Left ventricle myocardium superior (tissue), 1 donor: ENCODE results near the gene SV2B. TPM values are rescaled to one million over a fixed set of nuclear protein-coding genes. Genes with fewer than 3 reads are reported as not detected.
"Not testable (repeated sequence)": the region's sequence is repeated elsewhere in the genome, so short reads cannot be mapped to it uniquely, and the experiment has no call there.

Experiments used
- ATAC-seq: fragments of 200-7000 bp; cut with Tn5 transposase; one replicate; pipeline ENCODE4 v1.9.1; 2020; ENCODE audit warnings: mild to moderate bottlenecking, moderate library complexity
- DNase-seq: peaks from one replicate; pipeline ENCODE4 v3.0.0-alpha.2; 2020
- intact Hi-C: fragments of 100-400 bp; cut with micrococcal nuclease; formaldehyde crosslinking; loops from one replicate; pipeline ENCODE4 v1.11.0; 2022
- long read RNA-seq: library from polyadenylated mRNA; unstranded; transcript quantifications from one replicate; pipeline ENCODE4 v2.0.0, GENCODE V29; 2021
- total RNA-seq: library from RNA; stranded (reverse); fragmentation: NEBNext Ultra II Directional; extraction: Animal tissue kit (Norgen Biotek cat#: 25700); gene quantifications from one replicate; pipeline ENCODE4 v1.2.1, GENCODE V29; 2021
- donor health status: DM: no; HTN: yes; CAD: no; lungs with severe emphysema.

The SV2B gene
- total RNA-seq = 2.5 TPM
- long read RNA-seq, full-length matches to known transcripts = 3 of 6 reads
- long read RNA-seq, partial matches to known transcripts = 0 of 6 reads
- long read RNA-seq, other reads (novel, unspliced or antisense) = 3 of 6 reads

DNA sequence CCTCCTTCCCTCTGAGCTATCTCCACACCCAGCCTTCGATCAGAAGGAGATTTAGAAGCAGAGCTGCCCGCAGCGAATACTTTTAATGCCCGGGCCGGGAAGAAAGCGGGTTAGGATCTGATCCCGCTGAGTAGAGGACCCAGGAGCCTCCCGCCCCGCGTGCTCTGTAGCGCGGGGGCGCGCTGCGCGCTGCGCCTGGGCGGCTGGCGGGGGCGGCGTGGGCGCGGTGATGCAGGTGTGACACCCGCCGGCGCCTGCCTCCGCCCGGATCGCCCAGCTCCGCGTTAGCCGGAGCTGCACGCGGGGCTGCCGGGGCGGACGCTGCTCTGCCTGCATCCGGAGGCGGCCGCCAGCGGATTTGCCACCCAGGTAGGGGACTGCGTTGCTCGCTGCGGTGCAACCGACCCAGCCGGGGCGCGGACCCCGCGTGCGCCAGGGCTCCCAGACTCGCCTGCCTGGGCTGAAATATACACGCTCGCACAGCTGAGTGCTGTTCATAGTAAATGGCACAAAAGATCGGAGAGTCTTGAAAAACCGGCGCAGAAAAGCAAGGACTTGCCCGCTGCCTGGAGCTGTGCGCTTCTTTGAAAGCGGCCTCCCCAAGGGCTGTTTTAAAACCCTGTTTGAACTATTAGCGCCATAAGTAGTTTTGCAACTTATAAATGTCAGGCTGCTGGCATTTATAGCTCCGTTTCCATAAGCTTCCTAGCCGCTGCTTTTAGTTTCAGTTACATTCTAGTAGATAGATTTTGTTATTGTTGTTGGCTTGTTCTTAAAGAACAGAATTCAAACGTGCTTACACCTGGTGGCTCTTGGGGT lies at the start of gene SV2B:
TSS of gene SV2B (plus strand) at position 263 of the 819 bp plus-strand sequence. CDS start 126,007 bp downstream, outside the sequence.
- DNase-seq = peak; percentile 51
- ATAC-seq = peak; percentile 60
- intact Hi-C loops = no loop called here

DNA sequence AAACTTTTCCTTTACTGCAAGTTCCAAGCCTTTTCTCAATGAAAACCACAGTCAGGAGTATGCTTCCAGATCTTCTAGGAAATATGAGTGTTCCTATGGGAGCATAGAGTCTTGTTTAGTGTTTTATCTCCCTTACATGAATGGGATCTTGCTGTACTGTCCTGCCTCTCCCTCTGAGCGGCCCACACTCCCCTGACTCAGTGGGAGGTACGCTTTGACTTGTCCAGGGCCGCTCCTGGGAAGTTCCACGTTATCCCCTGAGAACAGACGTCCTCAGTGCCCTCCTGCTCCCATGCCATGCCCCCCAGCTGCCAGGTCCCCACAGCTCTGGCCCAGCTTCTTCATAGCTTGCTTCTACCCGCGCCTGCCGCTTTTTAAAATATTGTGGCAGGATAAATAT lies 48.8 kb upstream of the SV2B start:
- intact Hi-C loops = no loop called here
- ATAC-seq (no peak), DNase-seq (no peak)

GRCh38 chr15:91054816-91055215 lies 45.2 kb upstream of the SV2B start:
- ATAC-seq (no peak), DNase-seq (no peak)
- intact Hi-C loops = no loop called here

DNA sequence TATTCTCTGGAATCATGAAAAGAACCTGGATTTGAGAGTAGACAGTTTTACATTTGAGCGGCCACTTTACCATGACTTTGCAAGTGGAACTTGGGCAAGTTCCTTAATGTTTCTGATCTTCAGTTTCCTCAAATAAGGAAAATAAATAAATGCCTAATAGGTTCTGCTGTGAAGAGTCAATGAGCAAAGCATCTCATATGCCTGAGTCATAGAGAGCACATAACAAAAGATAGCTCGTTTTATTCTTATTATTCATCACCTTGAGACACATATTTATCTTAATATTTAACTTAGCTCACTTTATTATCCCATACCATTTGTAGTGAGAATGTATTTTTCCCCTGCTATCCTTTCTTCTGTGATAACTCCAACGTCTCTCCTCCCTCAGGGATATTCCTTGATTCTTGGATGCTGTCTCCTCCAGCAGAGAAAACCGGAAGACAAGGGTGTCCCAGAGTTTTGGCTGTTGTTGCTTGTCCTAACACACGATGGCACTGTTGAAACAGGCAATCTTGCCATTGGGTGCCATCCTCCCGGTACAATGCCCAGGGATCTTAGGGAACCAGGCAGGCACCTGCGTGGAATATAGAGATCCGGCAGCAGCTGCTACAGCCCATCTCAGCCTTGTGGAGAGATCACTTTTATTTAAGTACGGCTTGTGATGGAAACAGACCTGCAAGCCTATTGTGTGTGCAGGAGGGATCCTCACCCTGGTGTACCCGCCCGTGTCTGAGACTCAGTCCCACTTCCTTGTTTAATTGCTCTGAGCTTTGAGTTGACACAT lies 44.3 kb upstream of the SV2B start:
- intact Hi-C loops = loop anchor here (2.0 kb wide), 1 partner anchor 215 kb away; no protein-coding TSS in a partner anchor
- DNase-seq = peak; percentile 42
- peak; percentile 87 for ATAC-seq

DNA sequence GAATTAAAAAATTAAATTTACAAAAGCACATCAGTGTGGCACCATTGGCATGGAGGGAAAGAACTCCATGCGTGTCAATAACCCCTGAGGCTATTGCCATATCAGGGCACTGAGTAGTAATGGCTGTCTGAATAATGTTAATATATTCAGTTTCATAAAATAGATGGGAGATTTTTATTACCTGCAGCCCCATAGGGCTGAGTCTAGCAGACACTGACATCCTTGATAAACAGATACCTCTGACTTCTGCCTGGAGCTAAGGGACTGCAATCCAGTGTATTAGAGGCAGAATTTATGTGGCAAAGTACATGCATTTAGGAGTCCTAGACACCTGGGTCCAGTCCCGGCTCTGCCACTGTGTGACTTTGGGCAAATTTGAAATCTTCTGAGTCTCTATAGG lies 38.8 kb upstream of the SV2B start:
- DNase-seq = no peak
- intact Hi-C loops = no loop called here
- no peak for ATAC-seq

GRCh38 chr15:91061997-91062396 lies 38.1 kb upstream of the SV2B start:
- intact Hi-C loops = no loop called here
- ATAC-seq (no peak), DNase-seq (no peak)

DNA sequence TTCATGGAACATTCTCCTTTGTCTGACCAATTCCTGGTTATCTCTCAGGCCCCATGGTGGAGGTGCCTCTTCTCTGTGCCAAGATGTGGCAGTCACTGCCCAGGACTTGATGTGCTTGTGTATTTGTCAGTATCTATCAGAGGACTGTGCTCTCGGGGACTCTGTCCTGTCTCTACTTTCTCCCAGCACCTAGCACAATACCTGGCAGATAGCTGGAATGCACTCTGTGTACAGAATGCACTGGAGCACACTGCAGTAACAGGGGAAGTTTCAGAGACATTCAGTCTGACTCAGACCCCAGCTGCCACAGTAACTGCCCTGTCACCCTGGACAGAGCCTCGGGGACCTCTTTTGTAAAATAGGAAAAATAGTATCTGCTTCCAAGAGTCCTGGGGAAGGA lies 34.6 kb upstream of the SV2B start:
- no peak for DNase-seq
- intact Hi-C loops = no loop called here
- peak; percentile 66 for ATAC-seq

- intact Hi-C loops = no loop called here
- ATAC-seq = no peak
- DNase-seq = no peak
Measured at GRCh38 chr15:91067036-91067435, 33.0 kb upstream of the SV2B start.

DNA sequence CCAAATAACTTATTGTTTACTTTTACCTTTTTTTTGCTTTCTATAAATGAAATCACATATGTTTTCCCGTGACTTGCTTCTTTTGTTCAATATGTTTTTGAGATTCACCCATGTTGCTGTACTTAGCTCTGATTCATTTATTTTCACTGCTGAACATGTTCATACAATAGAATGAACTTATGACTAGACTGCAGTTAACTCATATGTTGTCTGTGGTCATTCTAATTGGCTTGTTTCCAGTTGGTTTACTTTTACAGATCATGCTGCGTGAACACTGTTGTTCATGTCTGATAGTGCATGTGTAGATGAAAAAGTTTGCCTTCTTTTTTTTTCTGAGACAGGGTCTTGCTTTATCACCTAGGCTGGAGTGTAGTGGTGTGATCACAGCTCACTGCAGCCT lies 31.6 kb upstream of the SV2B start:
- intact Hi-C loops = no loop called here
- no peak for DNase-seq
- ATAC-seq = no peak

DNA sequence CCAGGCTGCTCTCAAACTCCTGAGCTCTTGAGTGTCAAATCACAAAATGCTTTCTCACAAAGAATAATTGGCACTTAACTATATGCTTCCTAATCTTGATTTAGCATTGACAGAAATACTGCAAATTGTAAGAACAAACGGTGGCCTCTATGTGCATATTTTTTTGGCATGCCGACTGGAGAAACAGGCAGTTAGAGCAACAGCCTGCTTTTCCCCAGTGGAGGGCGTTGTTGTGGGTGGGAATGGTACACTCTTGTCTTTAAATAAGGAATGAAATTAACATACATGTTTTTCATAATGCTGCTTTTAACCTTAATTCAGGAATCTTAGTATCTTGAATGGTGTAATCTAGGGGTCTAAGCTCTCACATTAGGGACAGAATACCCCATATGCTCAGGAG lies 31.1 kb upstream of the SV2B start:
- intact Hi-C loops = no loop called here
- ATAC-seq = no peak
- no peak for DNase-seq

GRCh38 chr15:91070872-91071271 lies 29.2 kb upstream of the SV2B start:
- ATAC-seq (no peak), DNase-seq (no peak)
- intact Hi-C loops = no loop called here

- DNase-seq (no peak), ATAC-seq (no peak)
- intact Hi-C loops = no loop called here
Measured at GRCh38 chr15:91072161-91072560, 27.9 kb upstream of the SV2B start.

- ATAC-seq = no peak
- intact Hi-C loops = no loop called here
- DNase-seq = no peak
Measured at GRCh38 chr15:91073077-91073476, 27.0 kb upstream of the SV2B start.

GRCh38 chr15:91073768-91074167 lies 26.3 kb upstream of the SV2B start:
- ATAC-seq (no peak), DNase-seq (no peak)
- intact Hi-C loops = no loop called here

DNA sequence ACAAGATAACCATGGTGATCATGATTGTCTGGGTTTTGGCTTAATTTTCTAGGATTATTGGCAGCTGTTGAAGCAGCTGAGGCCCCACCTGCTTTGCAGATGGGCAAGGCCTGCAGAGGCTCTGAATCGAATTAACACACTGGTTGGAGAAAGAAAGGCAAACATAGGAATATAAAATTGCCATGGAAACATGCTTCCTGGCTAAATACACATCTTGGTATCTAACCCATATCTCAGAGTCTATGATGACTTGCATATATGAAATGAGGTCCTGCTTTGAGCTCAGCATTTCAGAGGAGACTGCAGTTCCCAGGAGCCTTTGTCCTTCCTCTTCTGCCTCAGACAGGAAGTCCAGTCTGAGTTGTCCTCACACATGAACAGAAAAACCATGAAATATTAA lies 24.3 kb upstream of the SV2B start:
- intact Hi-C loops = no loop called here
- no peak for DNase-seq
- ATAC-seq = no peak

- no peak for ATAC-seq
- no peak for DNase-seq
- intact Hi-C loops = no loop called here
Measured at GRCh38 chr15:91077029-91077428, 23.0 kb upstream of the SV2B start.

DNA sequence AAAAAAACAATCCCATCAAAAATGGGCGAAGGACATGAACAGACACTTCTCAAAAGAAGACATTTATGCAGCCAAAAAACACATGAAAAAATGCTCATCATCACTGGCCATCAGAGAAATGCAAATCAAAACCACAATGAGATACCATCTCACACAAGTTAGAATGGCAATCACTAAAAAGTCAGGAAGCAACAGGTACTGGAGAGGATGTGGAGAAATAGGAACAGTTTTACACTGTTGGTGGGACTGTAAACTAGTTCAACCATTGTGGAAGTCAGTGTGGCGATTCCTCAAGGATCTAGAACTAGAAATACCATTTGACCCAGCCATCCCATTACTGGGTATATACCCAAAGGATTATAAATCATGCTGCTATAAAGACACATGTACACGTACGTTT lies 6.2 kb upstream of the SV2B start:
- intact Hi-C loops, DNase-seq, ATAC-seq: not testable (repeated sequence)

GRCh38 chr15:91098451-91098850 lies 1.6 kb upstream of the SV2B start:
- ATAC-seq = no peak
- intact Hi-C loops = no loop called here
- DNase-seq = no peak

DNA sequence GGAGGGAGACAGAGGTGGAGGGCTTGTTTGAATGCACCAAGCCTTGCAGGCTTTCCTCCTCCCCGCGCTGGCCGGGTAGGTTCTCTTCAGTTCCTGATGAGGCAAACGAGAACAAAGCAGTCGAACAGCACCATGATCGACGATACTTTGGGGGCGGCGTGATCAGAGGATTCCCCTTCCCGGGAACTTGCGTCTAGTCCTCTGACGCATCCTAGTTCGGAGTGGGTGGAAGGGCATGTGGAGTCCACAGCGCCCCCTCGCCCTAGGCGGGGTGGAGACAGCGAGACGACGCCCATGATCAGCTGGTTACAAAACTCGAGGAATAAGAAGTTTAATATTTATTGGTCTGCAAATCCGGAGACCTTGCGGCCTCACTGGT lies 452 bp upstream of the SV2B start:
- DNase-seq (peak; percentile 61), ATAC-seq (peak; percentile 56)
- intact Hi-C loops = no loop called here

DNA sequence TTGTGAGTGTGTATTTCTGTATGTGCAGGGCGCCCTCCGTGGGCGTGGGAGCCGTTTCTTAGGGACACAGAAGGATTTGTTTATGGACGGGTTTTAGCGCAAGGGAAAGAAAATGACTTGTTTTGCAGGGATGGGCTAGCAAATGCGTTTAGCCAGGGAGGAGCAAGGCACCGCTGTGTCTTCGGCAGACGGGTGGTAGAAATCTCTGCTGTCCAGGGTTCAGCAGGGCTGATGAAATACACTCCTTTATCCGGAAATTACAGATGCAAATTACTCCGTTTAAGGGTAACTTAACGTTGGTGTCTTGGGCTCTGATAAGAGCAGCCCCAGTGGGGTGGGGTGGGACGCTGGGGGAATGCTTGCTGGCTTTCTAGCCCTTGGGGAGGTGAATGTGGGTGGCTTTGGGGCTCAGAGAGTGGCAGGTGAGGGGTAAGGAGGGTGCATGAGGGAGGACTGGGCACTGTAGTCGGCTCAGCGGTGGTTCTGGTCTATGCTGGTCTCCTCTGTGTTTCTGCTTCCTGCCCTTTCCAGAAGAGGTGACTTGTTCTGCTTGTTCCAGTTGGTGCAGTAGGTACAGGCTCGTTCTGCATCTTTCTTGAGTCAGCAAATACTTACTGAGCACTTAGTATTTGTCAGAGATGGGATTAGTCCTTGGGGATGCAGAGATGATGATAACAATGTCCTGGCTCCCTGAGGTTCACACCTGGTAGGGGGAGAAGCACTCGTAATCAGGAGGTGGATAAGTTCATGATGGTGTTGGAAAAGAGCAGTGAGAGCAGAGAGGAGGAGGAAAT lies 954 bp downstream of the SV2B start:
- no peak for ATAC-seq
- intact Hi-C loops = no loop called here
- peak; percentile 27 for DNase-seq
